Measurements from ENCODE around the gene CLECL1.

Gene CLECL1

DNA sequence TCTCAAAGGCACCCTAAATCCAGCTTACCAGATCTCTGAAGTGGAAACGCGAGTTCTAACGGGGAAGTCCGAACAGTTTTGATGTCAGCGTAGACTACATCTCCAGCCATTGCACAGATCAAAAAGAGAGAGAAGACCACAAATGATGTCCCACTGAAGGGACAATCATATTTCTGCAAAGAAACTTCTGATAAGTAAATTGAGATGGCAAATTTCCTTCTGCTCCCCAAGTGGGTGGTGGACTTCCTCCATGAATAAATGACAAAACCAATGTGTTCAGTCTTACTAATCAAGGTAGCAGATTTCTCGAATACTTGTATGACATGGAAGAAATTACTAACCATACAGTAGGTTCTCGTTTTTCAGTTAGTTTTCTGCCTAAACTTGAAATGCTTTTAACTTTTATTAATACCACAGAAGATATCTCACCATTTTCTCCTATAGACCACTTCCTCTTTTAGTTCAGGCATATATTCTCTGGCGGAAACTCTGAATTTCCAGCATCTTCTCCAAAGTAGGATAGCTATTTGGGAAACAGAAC, at the start of gene CLECL1:
CLECL1 (minus strand) TSS at position 177 of the 541 bp plus-strand sequence.
- DNase-seq = no peak

DNA sequence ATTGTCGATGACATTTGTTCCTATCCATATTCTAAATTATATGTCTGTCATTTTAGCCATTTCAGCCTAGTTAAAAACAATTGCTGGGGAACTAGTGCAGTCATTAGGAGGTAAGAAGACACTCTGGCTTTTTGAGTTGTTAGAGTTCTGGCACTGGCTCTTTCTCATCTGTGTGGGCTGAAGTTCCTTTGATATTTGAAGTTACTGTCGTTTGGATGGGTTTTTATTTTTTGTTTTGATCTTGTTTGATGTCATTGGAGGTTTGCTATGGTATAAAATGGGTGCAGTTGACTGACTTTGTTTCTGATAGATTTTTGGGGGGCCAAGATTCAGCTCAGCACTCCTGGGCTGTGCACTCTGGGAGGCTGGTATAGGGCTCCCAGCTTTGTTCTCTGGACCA, 48.5 kb upstream of the CLECL1 start:
- no peak for DNase-seq

DNA sequence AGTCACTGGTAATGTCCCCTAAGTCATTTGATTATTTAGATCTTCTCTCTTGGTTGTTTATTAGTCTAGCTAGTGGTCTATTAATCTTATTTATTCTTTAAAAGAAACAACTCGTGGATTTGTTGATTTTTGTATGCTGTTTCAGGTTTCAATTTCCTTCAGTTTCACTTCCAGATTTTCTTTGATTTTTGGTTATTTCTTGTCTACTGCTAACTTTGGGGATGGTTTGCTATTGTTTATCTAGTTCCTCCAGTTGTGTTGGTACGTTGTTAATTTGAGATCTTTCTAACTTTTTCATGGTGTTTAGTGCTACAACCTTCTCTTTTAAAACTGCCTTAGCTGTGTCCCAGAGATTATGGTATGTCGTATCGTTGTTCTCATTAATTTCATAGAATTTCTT, 46.3 kb upstream of the CLECL1 start:
- no peak for DNase-seq

DNA sequence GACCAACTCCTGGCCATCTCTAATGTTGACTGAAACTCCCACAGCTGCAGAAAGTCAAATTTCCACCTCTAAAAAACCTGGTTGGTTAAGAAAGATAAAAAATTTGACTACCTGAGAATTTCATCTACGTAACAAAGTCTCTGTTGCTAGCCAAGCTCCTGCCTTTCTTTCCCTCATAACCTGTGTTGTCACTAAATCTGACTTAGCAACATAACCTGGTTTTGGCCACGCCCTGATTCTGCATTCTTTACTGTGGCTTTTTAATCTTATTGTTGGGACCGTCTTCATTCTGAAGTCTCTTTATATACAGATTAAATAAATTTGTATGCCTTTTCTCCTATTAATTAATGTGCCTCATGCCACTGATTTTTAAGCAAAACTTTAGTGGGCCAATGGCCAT, 43.9 kb upstream of the CLECL1 start:
- no peak for DNase-seq

DNA sequence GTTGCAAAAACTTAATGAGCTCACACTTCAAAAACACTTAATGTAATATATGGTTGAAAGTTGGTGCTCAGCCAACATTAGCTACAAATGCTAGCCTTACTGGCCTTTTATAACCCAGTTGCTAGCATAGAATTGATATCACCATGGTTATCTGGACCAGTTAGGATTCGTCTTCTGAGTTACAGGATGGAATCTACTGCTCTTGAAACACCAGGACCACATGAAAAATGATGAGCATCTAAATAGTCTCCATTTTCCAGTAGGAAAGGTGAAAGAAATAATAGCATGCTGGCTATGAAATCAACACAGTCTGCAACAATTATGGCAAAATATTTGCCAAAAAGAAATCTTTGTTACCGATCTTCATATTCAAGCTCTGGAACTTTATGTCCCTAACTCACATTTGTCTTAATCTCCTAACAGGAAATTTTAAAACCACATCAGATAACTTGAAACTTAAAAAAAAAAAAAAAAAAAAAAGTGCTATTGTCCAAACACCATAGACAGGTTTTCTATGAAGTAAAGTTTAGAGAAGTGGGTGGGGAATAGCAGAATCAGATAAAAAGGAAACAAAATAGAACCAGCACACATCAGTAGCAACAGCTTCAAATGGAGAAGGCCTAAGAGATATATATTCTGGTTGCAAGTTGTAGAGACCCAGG, 40.5 kb upstream of the CLECL1 start:
- DNase-seq = no peak

DNA sequence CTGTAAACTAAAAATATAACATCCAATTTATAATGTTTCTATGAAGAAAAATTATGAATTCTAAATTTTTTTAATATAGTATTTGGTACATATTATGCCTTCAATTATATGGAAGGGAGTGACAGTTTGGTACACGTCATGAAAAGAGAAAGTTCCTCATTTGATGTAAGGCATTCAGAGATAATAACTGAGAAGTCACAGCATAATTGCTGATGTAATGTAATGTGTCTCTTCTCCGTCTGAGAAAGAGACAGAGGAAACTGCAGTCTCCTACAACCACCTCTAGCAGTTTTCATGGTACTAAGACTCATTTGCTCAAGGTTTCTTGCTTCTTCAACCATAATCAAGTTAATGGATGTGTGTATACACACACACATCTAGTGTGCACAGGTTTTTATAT, 30.1 kb upstream of the CLECL1 start:
- DNase-seq = no peak

- DNase-seq = no peak
These were observed 29.5 kb upstream of the CLECL1 start for GRCh38 chr12:9762369-9762768.

GRCh38 chr12:9761419-9761781, 28.5 kb upstream of the CLECL1 start:
- DNase-seq = no peak

GRCh38 chr12:9760699-9761418, 28.0 kb upstream of the CLECL1 start, which contains the start of gene CD69:
Gene CD69, minus strand, starts transcription at chr12:9760901. Its CDS starts 81 bp downstream, at chr12:9760820.
- no peak for DNase-seq

GRCh38 chr12:9760120-9760519, 27.2 kb upstream of the CLECL1 start:
- DNase-seq = no peak

DNA sequence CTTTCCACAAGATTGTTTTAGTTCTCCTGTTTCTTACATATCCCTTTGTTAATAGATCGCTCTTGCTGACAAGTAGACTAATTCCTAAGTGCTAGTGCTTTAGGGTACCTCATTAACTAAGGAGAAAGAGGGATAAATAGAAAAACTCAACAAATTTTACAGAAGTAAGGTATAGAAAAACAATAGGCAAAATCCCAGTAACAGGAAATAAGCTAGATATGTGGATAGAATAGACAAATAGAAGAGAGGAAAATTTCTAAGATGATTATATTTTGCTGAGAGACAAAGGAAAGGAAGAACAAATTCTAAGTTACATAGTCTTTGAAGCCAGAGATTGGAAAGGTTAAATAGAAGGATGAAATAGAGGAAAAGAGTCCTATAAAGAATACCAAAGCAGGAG, 26.8 kb upstream of the CLECL1 start:
- DNase-seq = no peak

GRCh38 chr12:9758119-9758518, 25.2 kb upstream of the CLECL1 start:
- DNase-seq = no peak

GRCh38 chr12:9757433-9758025, 24.6 kb upstream of the CLECL1 start:
- no peak for DNase-seq

- DNase-seq = no peak
These were observed 23.8 kb upstream of the CLECL1 start for GRCh38 chr12:9756706-9757105.

GRCh38 chr12:9756170-9756569, 23.3 kb upstream of the CLECL1 start:
- no peak for DNase-seq

DNA sequence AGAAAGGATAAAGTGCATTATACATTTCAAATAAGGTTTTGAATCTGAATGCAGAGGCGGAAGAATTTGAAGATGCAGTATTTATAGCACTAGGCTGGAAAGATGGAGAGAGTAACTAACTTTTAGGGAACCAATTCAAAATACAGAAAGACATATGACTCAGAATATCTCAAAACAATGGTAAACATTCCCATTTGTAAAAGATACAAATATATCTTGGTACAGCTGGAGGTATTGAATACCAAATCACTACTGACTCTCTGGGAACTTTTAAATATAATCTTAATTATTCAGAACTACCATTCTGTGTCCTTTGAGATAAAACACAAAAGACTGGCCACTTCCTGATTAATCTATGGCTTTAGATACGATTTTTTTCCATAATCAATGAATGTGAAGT, 22.7 kb upstream of the CLECL1 start:
- no peak for DNase-seq

GRCh38 chr12:9755035-9755434, 22.1 kb upstream of the CLECL1 start:
- DNase-seq = no peak

- DNase-seq = no peak
These were observed 21.4 kb upstream of the CLECL1 start for GRCh38 chr12:9754099-9754927.

DNA sequence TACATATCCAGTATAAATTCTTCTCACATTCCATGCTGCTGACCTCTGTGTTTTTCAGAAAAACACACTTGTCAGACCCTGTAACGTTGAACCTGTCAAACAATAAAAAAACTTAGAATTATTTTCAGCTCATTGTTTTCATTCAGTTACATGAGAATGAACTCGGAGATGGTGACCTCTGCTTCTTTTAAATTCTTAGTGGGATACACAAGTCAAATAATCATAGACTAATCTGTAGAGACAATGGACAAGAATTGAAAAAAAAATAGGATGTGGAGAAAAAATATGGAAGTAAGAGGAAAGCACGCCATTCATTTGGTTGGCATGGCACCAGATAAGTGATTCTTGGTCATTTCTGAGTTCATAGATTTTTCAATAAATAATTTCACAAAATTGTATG, 20.6 kb upstream of the CLECL1 start:
- no peak for DNase-seq

- no peak for DNase-seq
These were observed 20.2 kb upstream of the CLECL1 start for GRCh38 chr12:9753073-9753472.

GRCh38 chr12:9752145-9752933, 19.4 kb upstream of the CLECL1 start:
- DNase-seq = no peak

Measured in SHP77 treated with DMSO at 0.1 percent for 48 hours (cell line).